Measurements from ENCODE around the gene FANCI.

DNA sequence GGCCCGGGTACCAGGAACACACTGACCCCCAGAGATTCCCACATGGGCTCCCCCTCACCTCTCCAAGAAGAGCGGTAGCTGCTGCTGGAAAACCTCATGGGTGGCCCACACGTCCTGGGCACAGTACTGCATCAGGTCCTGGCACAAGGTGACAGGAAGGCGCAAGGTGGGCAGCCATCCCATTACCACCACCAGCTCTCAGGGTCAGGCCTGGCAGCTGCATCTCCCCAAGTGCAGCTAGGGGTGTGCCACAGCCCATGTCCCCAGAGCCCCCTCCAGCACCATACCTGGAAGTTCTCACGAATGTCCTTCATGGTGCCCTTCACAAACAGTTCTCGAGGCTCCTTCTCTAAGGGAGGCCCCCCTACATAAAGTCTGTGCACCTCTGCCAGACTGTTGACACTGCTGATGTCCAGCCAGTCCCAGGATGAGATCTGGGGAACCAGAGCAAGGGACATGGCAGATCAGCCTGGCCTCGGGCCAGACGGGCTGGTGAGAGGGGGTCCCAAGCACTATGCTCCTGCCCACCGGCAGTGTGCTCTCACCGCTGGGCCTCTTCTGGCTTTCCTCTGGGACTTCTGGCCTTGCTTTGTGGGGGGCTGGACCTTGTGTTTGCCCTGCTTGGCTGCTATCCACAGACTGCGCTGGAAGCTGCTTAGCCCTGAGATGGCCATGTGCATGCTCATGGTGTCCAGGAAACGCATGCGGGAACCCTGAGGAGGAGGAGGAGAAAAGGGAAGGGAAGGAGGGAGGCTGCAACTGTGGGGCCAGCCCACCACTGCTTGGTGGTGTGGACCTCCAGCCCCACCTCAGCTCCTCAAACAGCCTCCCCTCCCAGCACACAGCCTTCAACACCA is 84.8 kb downstream of the FANCI start:
- TF ChIP-seq POLR2AphosphoS5 (IDR thresholded peaks at IDR 0.05; ENCODE audit: low read depth): no peak
- no peak for TF ChIP-seq EZH2phosphoT487 (IDR thresholded peaks at IDR 0.05; ENCODE audit: unreplicated experiment)
- TF ChIP-seq, protein P1, sequence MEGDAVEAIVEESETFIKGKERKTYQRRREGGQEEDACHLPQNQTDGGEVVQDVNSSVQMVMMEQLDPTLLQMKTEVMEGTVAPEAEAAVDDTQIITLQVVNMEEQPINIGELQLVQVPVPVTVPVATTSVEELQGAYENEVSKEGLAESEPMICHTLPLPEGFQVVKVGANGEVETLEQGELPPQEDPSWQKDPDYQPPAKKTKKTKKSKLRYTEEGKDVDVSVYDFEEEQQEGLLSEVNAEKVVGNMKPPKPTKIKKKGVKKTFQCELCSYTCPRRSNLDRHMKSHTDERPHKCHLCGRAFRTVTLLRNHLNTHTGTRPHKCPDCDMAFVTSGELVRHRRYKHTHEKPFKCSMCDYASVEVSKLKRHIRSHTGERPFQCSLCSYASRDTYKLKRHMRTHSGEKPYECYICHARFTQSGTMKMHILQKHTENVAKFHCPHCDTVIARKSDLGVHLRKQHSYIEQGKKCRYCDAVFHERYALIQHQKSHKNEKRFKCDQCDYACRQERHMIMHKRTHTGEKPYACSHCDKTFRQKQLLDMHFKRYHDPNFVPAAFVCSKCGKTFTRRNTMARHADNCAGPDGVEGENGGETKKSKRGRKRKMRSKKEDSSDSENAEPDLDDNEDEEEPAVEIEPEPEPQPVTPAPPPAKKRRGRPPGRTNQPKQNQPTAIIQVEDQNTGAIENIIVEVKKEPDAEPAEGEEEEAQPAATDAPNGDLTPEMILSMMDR (conservative IDR thresholded peaks at IDR 0.05; ENCODE audit: low read depth in 2 of 2): no peak
- TF ChIP-seq, protein P2, sequence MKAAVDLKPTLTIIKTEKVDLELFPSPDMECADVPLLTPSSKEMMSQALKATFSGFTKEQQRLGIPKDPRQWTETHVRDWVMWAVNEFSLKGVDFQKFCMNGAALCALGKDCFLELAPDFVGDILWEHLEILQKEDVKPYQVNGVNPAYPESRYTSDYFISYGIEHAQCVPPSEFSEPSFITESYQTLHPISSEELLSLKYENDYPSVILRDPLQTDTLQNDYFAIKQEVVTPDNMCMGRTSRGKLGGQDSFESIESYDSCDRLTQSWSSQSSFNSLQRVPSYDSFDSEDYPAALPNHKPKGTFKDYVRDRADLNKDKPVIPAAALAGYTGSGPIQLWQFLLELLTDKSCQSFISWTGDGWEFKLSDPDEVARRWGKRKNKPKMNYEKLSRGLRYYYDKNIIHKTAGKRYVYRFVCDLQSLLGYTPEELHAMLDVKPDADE (IDR thresholded peaks at IDR 0.05): no peak
- no peak for TF ChIP-seq EZH2 (IDR thresholded peaks at IDR 0.05; ENCODE audit: low read depth, unreplicated experiment)
- no peak for TF ChIP-seq JUNB (IDR thresholded peaks at IDR 0.05; ENCODE audit: unreplicated experiment)
- no peak for TF ChIP-seq CREB1 (CRISPR knock-in tag; IDR thresholded peaks at IDR 0.05; ENCODE audit: low read depth)
- no peak for TF ChIP-seq REST (IDR thresholded peaks at IDR 0.05; ENCODE audit: unreplicated experiment)
- TF ChIP-seq, protein P3, sequence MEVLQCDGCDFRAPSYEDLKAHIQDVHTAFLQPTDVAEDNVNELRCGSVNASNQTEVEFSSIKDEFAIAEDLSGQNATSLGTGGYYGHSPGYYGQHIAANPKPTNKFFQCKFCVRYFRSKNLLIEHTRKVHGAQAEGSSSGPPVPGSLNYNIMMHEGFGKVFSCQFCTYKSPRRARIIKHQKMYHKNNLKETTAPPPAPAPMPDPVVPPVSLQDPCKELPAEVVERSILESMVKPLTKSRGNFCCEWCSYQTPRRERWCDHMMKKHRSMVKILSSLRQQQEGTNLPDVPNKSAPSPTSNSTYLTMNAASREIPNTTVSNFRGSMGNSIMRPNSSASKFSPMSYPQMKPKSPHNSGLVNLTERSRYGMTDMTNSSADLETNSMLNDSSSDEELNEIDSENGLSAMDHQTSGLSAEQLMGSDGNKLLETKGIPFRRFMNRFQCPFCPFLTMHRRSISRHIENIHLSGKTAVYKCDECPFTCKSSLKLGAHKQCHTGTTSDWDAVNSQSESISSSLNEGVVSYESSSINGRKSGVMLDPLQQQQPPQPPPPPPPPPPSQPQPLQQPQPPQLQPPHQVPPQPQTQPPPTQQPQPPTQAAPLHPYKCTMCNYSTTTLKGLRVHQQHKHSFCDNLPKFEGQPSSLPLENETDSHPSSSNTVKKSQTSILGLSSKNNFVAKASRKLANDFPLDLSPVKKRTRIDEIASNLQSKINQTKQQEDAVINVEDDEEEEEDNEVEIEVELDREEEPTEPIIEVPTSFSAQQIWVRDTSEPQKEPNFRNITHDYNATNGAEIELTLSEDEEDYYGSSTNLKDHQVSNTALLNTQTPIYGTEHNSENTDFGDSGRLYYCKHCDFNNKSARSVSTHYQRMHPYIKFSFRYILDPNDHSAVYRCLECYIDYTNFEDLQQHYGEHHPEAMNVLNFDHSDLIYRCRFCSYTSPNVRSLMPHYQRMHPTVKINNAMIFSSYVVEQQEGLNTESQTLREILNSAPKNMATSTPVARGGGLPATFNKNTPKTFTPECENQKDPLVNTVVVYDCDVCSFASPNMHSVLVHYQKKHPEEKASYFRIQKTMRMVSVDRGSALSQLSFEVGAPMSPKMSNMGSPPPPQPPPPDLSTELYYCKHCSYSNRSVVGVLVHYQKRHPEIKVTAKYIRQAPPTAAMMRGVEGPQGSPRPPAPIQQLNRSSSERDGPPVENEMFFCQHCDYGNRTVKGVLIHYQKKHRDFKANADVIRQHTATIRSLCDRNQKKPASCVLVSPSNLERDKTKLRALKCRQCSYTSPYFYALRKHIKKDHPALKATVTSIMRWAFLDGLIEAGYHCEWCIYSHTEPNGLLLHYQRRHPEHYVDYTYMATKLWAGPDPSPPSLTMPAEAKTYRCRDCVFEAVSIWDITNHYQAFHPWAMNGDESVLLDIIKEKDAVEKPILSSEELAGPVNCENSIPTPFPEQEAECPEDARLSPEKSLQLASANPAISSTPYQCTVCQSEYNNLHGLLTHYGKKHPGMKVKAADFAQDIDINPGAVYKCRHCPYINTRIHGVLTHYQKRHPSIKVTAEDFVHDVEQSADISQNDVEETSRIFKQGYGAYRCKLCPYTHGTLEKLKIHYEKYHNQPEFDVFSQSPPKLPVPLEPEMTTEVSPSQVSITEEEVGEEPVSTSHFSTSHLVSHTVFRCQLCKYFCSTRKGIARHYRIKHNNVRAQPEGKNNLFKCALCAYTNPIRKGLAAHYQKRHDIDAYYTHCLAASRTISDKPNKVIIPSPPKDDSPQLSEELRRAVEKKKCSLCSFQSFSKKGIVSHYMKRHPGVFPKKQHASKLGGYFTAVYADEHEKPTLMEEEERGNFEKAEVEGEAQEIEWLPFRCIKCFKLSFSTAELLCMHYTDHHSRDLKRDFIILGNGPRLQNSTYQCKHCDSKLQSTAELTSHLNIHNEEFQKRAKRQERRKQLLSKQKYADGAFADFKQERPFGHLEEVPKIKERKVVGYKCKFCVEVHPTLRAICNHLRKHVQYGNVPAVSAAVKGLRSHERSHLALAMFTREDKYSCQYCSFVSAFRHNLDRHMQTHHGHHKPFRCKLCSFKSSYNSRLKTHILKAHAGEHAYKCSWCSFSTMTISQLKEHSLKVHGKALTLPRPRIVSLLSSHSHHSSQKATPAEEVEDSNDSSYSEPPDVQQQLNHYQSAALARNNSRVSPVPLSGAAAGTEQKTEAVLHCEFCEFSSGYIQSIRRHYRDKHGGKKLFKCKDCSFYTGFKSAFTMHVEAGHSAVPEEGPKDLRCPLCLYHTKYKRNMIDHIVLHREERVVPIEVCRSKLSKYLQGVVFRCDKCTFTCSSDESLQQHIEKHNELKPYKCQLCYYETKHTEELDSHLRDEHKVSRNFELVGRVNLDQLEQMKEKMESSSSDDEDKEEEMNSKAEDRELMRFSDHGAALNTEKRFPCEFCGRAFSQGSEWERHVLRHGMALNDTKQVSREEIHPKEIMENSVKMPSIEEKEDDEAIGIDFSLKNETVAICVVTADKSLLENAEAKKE (CRISPR knock-in tag; IDR thresholded peaks at IDR 0.05): no peak
- TF ChIP-seq ZNF331 (CRISPR knock-in tag; IDR thresholded peaks at IDR 0.05; ENCODE audit: low read depth): no peak
- TF ChIP-seq NANOG (IDR thresholded peaks at IDR 0.05; ENCODE audit: borderline replicate concordance): no peak
- TF ChIP-seq ZNF114 (CRISPR knock-in tag; IDR thresholded peaks at IDR 0.05): no peak
- TF ChIP-seq STAT1 (IDR thresholded peaks at IDR 0.05; ENCODE audit: unreplicated experiment): no peak

Data from GM23338 (cell line).